Ectodermal cell (in vitro differentiated cells): Measurements from ENCODE around the gene EPHA3.

Source experiments
- H3K27ac ChIP-seq: 2 replicates; pipeline ENCODE4 v1.7.0; 2013; ENCODE audit warnings: mild to moderate bottlenecking, low read depth, low read length; ENCODE audit not compliant: insufficient read depth, poor library complexity, severe bottlenecking
- H3K27me3 ChIP-seq: 2 replicates; pipeline ENCODE4 v1.7.0; 2013; ENCODE audit warnings: mild to moderate bottlenecking, low read length; ENCODE audit not compliant: insufficient read depth, control insufficient read depth, poor library complexity, severe bottlenecking
- H3K36me3 ChIP-seq: one replicate; pipeline ENCODE4 v1.7.0; 2013; ENCODE audit warnings: low read length; ENCODE audit not compliant: control insufficient read depth, insufficient read depth
- H3K4me1 ChIP-seq: one replicate; pipeline ENCODE4 v1.7.0; 2013; ENCODE audit warnings: low read length; ENCODE audit not compliant: control insufficient read depth, insufficient read depth
- H3K4me3 ChIP-seq: 2 replicates; pipeline ENCODE4 v1.7.0; 2013; ENCODE audit warnings: low read depth, low read length, control low read depth; ENCODE audit not compliant: insufficient read depth
- H3K9me3 ChIP-seq: 2 replicates; pipeline ENCODE4 v1.7.0; 2013; ENCODE audit warnings: mild to moderate bottlenecking, low read length, moderate library complexity; ENCODE audit not compliant: control insufficient read depth
- WGBS, 2 experiments: methylation state at CpG; one replicate each; pipeline ENCODE4 v1.1.7; 2013; ENCODE audit warnings: missing lambda C conversion rate in 2 of 2; 5-methylcytosine and 5-hydroxymethylcytosine counted together

Gene EPHA3

DNA sequence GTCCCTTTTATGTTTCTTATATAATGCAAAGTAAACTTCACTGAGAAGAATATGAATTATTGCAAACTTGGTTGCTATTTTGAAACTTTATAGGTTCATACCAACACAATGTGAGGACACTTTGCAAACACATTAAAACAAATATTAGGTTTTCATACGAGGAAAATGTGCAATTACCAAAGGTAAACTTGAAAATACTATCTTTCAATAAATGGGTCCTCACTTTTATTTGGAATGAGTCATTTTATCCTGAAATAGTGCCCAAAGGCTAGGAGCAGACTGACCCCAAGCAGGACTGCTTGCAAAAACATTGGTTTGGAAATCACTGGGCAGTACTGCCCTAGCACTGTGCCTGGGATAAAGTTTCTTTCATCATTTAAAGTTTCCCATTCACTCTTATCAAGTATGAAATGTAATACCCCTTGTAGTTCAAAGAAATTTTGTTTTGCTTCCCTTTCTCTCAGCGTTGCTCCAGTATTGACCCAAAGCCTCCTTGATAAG, 396.5 kb downstream of the EPHA3 start:
- Histone ChIP-seq H3K36me3 (no peaks in the 10 kb centered on the region), H3K27me3 (no peaks in the 10 kb centered on the region), H3K27ac (no peak overlapping the region), H3K9me3 (no peaks in the 10 kb centered on the region), H3K4me3 (no peak overlapping the region), H3K4me1 (no peaks in the 10 kb centered on the region)
- WGBS, 2 experiments, result 96 to 98% methylated on average over 2 of the region's 2 CpGs

DNA sequence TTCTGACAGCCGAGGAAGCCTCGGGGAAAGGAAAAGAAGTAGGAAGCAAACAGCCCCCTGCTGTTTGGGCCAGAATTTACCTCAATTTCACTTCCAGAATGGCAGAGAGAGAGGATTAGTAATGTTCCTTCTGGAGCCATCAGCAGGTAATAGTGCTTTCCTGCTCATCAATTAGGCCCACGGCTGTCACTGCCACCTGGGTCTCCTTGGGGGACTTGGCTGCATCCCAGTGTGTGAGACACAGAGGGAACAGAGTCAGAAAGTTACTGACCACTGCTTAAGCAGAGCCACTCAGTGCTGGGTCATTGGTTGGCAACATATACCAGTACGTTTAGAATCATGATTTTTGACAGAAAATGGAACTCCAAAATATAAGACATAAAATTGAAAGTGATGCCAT, 397.0 kb downstream of the EPHA3 start:
- Histone ChIP-seq H3K36me3 (no peaks in the 10 kb centered on the region), H3K4me1 (no peaks in the 10 kb centered on the region), H3K4me3 (no peak overlapping the region), H3K27ac (no peak overlapping the region), H3K27me3 (no peaks in the 10 kb centered on the region), H3K9me3 (no peaks in the 10 kb centered on the region)
- WGBS, 2 experiments, result 82 to 91% methylated on average over 3 to 4 of the region's 4 CpGs

DNA sequence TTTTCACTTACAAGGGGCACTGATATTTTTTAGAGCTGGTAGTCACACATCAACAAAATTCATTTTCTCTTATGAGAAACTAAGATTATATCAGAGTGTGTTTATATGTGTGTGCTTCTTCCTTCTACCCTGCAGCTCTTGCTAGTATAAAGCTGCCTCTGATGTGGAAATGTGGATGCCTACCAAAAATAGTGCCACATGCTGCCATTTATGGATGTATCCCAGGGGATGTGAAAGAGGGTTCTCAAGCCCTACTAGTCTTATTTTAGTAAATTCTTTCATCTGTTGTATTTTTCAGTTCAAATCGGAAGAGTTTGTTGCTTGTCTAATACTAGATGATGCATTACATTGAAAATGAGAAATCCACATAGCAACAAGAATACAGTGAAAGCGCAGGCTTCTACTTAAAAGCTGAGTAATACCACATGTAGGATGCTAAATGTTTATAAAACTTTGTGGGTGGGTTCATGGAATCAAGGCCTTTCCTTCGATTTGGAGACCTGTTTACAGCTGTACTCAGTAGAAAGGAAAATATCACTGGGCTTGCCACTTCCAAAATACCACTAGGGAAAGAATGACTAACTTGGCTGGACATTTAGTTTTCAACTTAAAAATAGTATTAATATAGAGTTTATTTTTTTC, 399.2 kb downstream of the EPHA3 start:
- no peaks in the 10 kb centered on the region for H3K36me3 ChIP-seq
- H3K27ac ChIP-seq, result no peak overlapping the region
- WGBS, 2 experiments, result 86 to 97% methylated on average over 3 of the region's 3 CpGs
- no peaks in the 10 kb centered on the region for H3K9me3 ChIP-seq
- no peak overlapping the region for H3K4me3 ChIP-seq
- no peaks in the 10 kb centered on the region for H3K4me1 ChIP-seq
- no peaks in the 10 kb centered on the region for H3K27me3 ChIP-seq

DNA sequence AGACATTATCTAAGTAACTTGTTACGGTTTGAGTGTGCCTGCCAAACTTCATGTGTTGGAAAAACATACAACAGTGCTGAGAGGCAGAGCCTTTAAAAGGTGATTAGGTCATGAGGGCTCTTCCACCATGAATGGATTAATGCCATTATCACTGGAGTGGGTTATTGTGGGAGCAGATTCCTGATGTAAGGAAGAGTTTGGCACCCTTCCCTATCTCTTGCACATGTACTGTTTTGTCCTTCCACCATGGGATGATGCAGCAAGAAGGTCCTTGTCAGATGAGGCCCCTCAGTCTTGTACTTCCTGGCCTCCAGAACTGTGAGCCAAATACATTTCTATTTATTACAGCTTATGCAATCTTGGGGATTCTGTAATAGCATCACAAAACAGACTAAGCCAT, 413.9 kb downstream of the EPHA3 start:
- H3K4me3 ChIP-seq, result no peak overlapping the region
- H3K4me1 ChIP-seq, result no peaks in the 10 kb centered on the region
- no peak overlapping the region for H3K27ac ChIP-seq
- no peaks in the 10 kb centered on the region for H3K9me3 ChIP-seq
- WGBS, 2 experiments, result 89% methylated on average over 1 of the region's 1 CpG
- H3K27me3 ChIP-seq, result no peaks in the 10 kb centered on the region
- no peaks in the 10 kb centered on the region for H3K36me3 ChIP-seq

DNA sequence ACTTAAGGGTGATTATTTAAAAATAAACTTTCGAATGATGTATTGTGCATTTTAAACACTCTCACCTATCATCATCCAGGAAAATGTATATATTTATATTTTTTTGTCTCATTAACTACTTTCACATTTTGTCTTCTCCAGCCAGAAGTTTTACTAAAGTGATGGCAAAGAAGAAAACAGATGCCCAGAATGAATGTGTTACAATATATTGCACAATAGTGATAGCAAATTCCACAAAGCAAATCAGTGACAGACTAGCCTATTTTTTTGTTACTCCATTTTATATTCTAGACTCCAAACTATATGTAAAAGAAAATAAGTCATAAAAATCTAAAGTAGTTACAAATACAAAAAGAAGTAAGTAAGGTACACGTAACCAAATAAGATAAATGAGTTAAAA, 414.7 kb downstream of the EPHA3 start:
- Histone ChIP-seq H3K4me3 (no peak overlapping the region), H3K27me3 (no peaks in the 10 kb centered on the region)
- no CpG with 5 or more reads among the region's 2 CpGs for WGBS, 2 experiments

DNA sequence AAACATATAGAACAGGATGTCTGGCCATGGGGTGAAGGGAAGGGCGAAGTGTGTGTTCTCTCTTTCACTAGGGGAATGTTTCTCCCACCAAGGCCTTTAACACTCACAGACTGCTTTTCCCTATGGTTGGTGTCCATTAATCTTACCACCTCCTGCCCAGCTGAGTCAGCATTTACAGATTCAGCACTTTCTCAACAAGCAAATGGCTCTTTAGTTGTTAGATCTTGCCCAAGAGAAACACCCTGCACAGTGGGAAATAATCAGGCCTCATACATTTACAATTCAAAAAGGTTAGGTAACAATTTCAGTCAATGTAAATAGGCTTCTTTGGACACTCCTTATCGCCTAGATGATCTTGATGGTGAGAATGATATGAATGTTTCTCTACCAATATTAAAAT, 418.2 kb downstream of the EPHA3 start:
- 89% methylated on average over 2 of the region's 2 CpGs; no CpG with 5 or more reads in 1 of the 2 experiments for WGBS, 2 experiments
- H3K4me1 ChIP-seq, result no peaks in the 10 kb centered on the region
- H3K27ac ChIP-seq, result no peak overlapping the region
- H3K27me3 ChIP-seq, result no peaks in the 10 kb centered on the region
- no peaks in the 10 kb centered on the region for H3K9me3 ChIP-seq
- no peaks in the 10 kb centered on the region for H3K36me3 ChIP-seq
- H3K4me3 ChIP-seq, result no peak overlapping the region

More for the DNA sequence above, 414.7 kb downstream of the EPHA3 start:
- no peaks in the 10 kb centered on the region for H3K4me1 ChIP-seq
- H3K9me3 ChIP-seq, result no peaks in the 10 kb centered on the region
- no peaks in the 10 kb centered on the region for H3K36me3 ChIP-seq
- no peak overlapping the region for H3K27ac ChIP-seq

DNA sequence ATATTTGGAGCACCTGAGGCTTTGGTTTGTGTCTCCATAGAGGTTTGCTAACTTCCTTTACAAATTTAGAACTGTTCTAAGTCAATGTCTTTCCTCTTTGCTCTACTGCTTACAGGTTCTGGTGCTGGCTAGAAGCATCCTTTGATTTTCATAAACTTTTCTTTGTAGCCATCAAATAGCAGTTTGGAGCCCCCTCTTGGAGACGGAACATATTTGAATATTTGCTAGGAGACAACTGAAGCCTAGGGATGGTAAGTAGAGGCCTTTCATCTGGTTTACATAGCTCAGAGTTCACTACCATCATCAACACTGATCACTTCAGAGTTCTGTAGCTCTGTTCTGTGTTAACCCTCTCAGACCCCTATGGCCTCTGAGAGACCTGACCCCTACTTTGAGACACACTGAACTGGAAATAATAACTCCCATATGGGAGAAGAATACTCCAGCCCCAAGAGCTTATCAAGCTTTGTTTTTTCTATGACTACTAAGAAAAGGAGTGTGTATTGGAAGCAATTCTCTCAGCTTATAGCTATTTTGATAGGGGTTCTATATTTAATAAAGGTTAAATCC, 420.4 kb downstream of the EPHA3 start:
- Histone ChIP-seq H3K4me1 (no peaks in the 10 kb centered on the region), H3K9me3 (no peaks in the 10 kb centered on the region), H3K27ac (no peak overlapping the region), H3K36me3 (no peaks in the 10 kb centered on the region), H3K27me3 (no peaks in the 10 kb centered on the region), H3K4me3 (no peak overlapping the region)
- 87 to 100% methylated on average over 1 of the region's 1 CpG for WGBS, 2 experiments
